Mucosa of descending colon (tissue), 3 donors: ENCODE data around the gene ACO1. TPM values are rescaled to one million over a fixed set of nuclear protein-coding genes. Genes with fewer than 3 reads are reported as not detected.

Source experiments
- ATAC-seq: fragments of 200-7000 bp; cut with Tn5 transposase; one replicate; pipeline ENCODE4 v1.9.1; 2020; ENCODE audit warnings: mild to moderate bottlenecking, moderate library complexity
- DNase-seq, 3 donors: peaks; one replicate each; pipeline ENCODE4 v3.0.0-alpha.2; 2020
- H3K36me3 ChIP-seq: fragments of 200-600 bp; one replicate; pipeline ENCODE4 v1.8.0; 2021; ENCODE audit warnings: low read depth, mild to moderate bottlenecking
- H3K4me1 ChIP-seq: fragments of 200-600 bp; one replicate; pipeline ENCODE4 v1.8.0; 2021; ENCODE audit warnings: low read depth, mild to moderate bottlenecking
- H3K4me3 ChIP-seq: fragments of 200-600 bp; one replicate; pipeline ENCODE4 v1.8.0; 2021; ENCODE audit warnings: mild to moderate bottlenecking
- H3K9me3 ChIP-seq: fragments of 200-600 bp; one replicate; pipeline ENCODE4 v1.8.0; 2021; ENCODE audit warnings: mild to moderate bottlenecking
- intact Hi-C, 2 donors: fragments of 100-400 bp; cut with DNase I in 1 of 2; cut with micrococcal nuclease in 1 of 2; formaldehyde crosslinking; loops; one replicate each; pipeline versions ENCODE4 v1.11.0 to v1.11.1; 2022; cut with DNase I, micrococcal nuclease
- total RNA-seq, 3 donors: library from RNA; stranded (reverse); fragmentation: NEBNext Ultra II Directional in 2 of 3; extraction: Animal tissue kit (Norgen Biotek cat#: 25700) in 2 of 3; gene quantifications; one replicate each; pipeline versions ENCODE4 v1.2.1 to v1.2.4, GENCODE V29; 2021 to 2023
- TF ChIP-seq, protein P1 (sequence below): fragments of 200-600 bp; IDR thresholded peaks from one replicate; pipeline ENCODE4 v1.8.0; 2022; ENCODE audit warnings: antibody characterized with exemption, mild to moderate bottlenecking
- donor health status: DM: no; HTN: no; CAD: no; lungs with moderate emphysema.
- donor health status: DM: no; HTN: no; CAD: no.
- donor health status: DM: no; HTN: yes; CAD: no.

ACO1 gene
- total RNA-seq, 3 donors from 2014 or later, result 30.9 to 50.4 (median 32.6) TPM

DNA sequence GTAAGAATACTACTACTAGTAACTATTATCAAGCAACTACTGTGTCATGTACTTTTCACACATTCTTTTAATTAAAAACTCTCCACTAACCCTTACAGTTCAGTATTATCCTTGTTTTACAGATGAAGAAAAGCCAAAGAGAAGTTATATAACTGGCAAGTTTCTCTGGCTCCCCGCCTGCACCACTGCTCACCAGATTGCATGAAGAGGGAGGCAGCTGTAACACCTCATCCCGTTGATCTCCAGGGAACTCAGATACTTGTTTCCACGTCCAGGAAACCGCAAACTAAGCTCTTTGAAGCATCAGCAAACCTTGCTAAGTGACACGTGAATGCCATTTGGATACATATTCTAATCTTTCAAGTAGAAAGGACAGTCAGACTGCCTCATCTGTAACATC is 71.3 kb downstream of the ACO1 start:
- intact Hi-C loops, result no loop called here
- H3K36me3 ChIP-seq, result no peaks in the 10 kb centered on the region
- TF ChIP-seq, protein P1, sequence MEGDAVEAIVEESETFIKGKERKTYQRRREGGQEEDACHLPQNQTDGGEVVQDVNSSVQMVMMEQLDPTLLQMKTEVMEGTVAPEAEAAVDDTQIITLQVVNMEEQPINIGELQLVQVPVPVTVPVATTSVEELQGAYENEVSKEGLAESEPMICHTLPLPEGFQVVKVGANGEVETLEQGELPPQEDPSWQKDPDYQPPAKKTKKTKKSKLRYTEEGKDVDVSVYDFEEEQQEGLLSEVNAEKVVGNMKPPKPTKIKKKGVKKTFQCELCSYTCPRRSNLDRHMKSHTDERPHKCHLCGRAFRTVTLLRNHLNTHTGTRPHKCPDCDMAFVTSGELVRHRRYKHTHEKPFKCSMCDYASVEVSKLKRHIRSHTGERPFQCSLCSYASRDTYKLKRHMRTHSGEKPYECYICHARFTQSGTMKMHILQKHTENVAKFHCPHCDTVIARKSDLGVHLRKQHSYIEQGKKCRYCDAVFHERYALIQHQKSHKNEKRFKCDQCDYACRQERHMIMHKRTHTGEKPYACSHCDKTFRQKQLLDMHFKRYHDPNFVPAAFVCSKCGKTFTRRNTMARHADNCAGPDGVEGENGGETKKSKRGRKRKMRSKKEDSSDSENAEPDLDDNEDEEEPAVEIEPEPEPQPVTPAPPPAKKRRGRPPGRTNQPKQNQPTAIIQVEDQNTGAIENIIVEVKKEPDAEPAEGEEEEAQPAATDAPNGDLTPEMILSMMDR, result no peak
- no peak overlapping the region for H3K4me3 ChIP-seq
- no peaks in the 10 kb centered on the region for H3K4me1 ChIP-seq
- ATAC-seq (no peak), DNase-seq (no peak)
- H3K9me3 ChIP-seq, result no peaks in the 10 kb centered on the region

GRCh38 chr9:32456564-32456963 is 72.1 kb downstream of the ACO1 start:
- no peaks in the 10 kb centered on the region for H3K9me3 ChIP-seq
- H3K4me3 ChIP-seq, result no peak overlapping the region
- DNase-seq (no peak), ATAC-seq (no peak)
- H3K4me1 ChIP-seq, result no peaks in the 10 kb centered on the region
- intact Hi-C loops, result no loop called here
- H3K36me3 ChIP-seq, result no peaks in the 10 kb centered on the region
- TF ChIP-seq, protein P1, result no peak

DNA sequence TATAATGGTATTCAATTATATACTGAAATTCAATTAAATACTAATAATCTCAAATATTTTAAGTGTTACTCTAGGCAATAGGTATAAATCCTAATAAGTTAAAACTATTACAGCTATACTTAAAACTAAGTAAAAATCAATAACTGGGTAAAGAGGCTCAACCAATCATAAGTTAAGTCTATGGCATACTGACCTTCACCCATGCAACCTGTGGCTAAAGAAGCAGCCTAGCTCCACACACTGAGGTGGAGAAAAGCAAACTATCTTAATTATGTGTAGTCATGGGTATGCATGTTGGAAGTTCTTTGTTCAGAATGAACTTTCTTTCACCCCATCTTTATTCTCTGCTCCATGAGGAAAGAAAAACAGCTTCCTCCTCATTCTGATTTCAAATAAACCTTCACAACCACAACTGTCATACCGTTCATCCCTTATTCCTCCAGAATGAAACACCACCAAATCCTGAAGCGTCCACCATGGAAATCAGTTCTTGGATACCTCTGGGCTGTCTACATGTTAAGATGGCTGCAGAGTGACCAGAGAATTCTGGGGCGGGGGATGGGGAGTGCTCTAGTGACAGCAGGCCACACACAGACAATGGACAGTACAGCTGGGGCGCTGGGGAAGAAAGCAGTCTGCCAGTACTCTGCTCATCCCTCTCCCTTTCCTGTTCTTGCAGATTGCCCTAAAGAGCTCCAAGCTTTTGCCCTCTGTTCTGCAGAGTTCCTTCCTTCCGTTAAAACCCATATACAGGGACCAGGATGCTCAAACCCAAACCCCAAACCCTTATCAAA is 79.3 kb downstream of the ACO1 start:
- Histone ChIP-seq H3K4me3 (no peak overlapping the region), H3K9me3 (no peaks in the 10 kb centered on the region), H3K36me3 (no peaks in the 10 kb centered on the region), H3K4me1 (no peaks in the 10 kb centered on the region)
- intact Hi-C loops, result no loop called here
- TF ChIP-seq, protein P1, result no peak
- DNase-seq, result no peak
- ATAC-seq, result no peak

DNA sequence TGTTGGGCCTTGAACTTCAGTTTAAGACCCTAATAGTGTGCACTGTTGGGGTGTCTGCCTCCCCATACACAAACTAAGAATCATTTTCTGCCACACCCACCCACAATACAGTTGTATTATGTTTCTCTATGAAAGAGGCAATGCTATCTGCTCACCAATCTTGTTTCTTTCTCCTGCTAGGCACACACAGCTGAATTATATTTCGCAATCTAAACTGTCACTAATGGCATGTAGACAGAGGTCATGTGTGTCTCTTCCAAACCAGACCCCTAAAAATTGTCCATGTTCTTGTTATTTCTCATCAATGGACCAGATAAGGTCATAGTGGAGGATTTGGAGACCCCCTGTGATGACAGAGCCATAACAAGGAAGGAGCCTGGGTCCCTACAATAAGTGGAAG is 84.3 kb downstream of the ACO1 start:
- H3K36me3 ChIP-seq, result no peaks in the 10 kb centered on the region
- H3K9me3 ChIP-seq, result no peaks in the 10 kb centered on the region
- TF ChIP-seq, protein P1, result no peak
- H3K4me3 ChIP-seq, result no peak overlapping the region
- no peak for ATAC-seq
- intact Hi-C loops, result no loop called here
- DNase-seq, result no peak
- H3K4me1 ChIP-seq, result no peaks in the 10 kb centered on the region

DNA sequence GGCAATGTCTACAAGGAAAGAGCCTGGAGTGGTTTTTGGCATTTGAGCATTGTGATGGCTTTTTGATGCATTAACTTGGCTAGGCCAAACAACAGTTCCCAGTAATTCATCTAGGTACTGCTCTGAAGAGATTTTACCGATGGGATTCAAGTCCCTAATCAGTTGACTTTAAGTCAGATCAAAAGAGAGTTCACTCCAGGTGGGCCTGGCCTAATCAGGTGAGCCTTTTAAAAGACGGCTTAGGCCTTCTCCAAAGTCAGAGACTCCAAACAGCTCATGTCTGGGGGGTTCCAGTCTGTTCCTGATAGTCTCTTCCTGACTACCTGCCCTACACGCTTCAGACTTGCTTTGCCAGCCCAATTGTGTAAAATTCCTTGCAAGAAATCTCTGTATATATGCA is 87.9 kb downstream of the ACO1 start:
- Histone ChIP-seq H3K4me3 (no peak overlapping the region), H3K4me1 (no peaks in the 10 kb centered on the region), H3K9me3 (no peaks in the 10 kb centered on the region), H3K36me3 (no peaks in the 10 kb centered on the region)
- intact Hi-C loops, result no loop called here
- DNase-seq (no peak), ATAC-seq (no peak)
- TF ChIP-seq, protein P1, result no peak

- intact Hi-C loops, result no loop called here
- Histone ChIP-seq H3K4me3 (no peak overlapping the region), H3K9me3 (no peaks in the 10 kb centered on the region), H3K4me1 (no peaks in the 10 kb centered on the region), H3K36me3 (no peaks in the 10 kb centered on the region)
- DNase-seq (no peak), ATAC-seq (no peak)
- TF ChIP-seq, protein P1, result no peak
Measured at GRCh38 chr9:32483343-32483742, 98.9 kb downstream of the ACO1 start.
